Breast epithelium (tissue), 3 donors: Measurements from ENCODE around the gene OR2A12.
"Not testable (repeated sequence)": the region's sequence is repeated elsewhere in the genome, so short reads cannot be mapped to it uniquely, and the experiment has no call there.

Experiments
- POLR2A ChIP-seq: fragments of 450-650 bp; IDR thresholded peaks from one replicate; pipeline ENCODE4 v1.6.1; 2016; ENCODE audit warnings: antibody characterized with exemption, mild to moderate bottlenecking, moderate library complexity
- POLR2AphosphoS5 ChIP-seq, 3 donors: sonication (generic); formaldehyde crosslinking; IDR thresholded peaks; one replicate each; pipeline ENCODE4 v1.6.1; 2017; ENCODE audit warnings: antibody characterized with exemption in 3 of 3
- TF ChIP-seq, protein P1 (sequence below), 3 donors: fragments of 450-650 bp; IDR thresholded peaks; one replicate each; pipeline ENCODE4 v1.5.1; 2016 to 2017; ENCODE audit warnings: antibody characterized with exemption in 3 of 3, mild to moderate bottlenecking in 3 of 3, moderate library complexity in 3 of 3

DNA sequence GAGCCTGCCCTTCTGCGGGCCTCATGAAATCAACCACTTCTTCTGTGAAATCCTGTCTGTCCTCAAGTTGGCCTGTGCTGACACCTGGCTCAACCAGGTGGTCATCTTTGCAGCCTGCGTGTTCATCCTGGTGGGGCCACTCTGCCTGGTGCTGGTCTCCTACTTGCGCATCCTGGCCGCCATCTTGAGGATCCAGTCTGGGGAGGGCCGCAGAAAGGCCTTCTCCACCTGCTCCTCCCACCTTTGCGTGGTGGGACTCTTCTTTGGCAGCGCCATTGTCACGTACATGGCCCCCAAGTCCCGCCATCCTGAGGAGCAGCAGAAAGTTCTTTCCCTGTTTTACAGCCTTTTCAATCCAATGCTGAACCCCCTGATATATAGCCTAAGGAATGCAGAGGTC is 43.5 kb downstream of the OR2A12 start:
- TF ChIP-seq POLR2A; POLR2AphosphoS5 (IDR thresholded peaks at IDR 0.05): not testable (repeated sequence)
- TF ChIP-seq, protein P1, sequence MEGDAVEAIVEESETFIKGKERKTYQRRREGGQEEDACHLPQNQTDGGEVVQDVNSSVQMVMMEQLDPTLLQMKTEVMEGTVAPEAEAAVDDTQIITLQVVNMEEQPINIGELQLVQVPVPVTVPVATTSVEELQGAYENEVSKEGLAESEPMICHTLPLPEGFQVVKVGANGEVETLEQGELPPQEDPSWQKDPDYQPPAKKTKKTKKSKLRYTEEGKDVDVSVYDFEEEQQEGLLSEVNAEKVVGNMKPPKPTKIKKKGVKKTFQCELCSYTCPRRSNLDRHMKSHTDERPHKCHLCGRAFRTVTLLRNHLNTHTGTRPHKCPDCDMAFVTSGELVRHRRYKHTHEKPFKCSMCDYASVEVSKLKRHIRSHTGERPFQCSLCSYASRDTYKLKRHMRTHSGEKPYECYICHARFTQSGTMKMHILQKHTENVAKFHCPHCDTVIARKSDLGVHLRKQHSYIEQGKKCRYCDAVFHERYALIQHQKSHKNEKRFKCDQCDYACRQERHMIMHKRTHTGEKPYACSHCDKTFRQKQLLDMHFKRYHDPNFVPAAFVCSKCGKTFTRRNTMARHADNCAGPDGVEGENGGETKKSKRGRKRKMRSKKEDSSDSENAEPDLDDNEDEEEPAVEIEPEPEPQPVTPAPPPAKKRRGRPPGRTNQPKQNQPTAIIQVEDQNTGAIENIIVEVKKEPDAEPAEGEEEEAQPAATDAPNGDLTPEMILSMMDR (IDR thresholded peaks at IDR 0.05) = not testable (repeated sequence)
